NCI-H1417 treated with DMSO at 0.1 percent for 48 hours (cell line): ENCODE results near the gene CRACDL.

ENCODE experiments used
- DNase-seq: peaks from one replicate; lab custom pipeline; 2025; lab: John Stamatoyannopoulos, UW

The CRACDL gene

GRCh38 chr2:98823196-98824170, 112.5 kb downstream of the CRACDL start:
- no peak for DNase-seq

GRCh38 chr2:98822301-98823164, 113.5 kb downstream of the CRACDL start:
- DNase-seq: no peak

- DNase-seq: no peak
Measured at GRCh38 chr2:98821629-98822135, 114.3 kb downstream of the CRACDL start.

DNA sequence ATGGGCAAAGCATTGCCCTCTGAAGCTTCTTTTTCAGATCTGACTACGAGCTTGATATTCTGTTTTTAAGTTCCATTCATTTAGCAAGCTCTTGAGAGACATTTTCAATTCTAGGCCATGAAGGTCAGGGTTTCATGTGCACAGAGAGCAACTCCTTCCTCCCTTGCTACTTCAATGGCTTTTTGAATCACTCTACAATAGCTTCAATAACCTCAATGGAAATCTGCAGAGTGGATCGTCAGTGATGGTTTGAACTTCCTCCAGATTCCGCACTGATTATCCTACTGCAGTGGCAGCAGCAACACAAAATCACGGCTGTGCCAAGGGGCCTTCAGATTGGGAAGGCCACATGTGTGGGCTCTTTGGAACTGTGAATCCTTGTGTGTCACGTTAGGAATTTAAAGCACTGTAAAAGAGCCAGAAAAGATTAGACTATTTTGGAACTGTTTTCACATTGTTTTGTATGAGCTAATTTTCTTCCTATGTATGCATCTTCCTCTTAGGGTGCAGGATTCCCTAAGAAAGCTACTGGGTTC, 116.7 kb downstream of the CRACDL start:
- no peak for DNase-seq

- DNase-seq: no peak
Measured at GRCh38 chr2:98818164-98818563, 117.9 kb downstream of the CRACDL start.

DNA sequence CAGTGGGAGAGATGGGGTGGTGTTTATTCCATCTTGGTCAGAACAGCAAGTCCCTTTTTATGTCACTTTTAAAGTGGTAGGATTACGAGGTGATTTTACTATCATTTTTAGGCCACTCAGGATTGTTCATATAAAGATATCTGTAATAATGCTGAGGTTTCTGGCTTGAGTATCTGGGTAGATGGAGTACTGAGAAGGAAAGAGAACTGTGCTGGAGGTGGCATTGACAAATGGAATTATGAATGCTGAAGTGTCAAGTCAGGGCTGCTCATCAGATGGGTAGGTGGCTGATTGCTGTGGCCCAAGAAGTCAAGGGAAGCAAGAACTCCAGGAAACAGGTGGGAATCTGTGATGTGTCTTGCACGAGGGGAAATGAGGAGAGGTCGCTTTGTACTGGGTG, 119.7 kb downstream of the CRACDL start:
- DNase-seq: no peak

DNA sequence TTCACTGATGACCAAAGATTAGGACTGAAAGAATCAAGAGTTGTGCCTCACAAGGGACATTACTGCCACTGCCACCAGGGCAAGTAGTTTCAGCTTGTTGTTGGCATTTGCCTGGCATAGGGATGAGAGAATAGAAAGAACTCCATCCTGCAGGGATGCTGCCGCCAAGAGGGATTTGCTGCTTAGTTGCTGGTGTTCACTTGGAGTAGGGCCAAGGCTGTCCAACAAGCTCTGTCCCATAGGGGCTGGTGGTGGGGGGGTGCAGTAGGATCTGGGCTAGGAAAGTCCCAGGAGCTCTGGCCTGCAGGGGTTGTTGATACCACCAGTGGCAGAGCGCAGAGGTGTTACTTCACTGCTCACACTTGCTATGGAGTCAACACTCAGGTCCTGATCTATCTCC, 120.2 kb downstream of the CRACDL start:
- DNase-seq: no peak

DNA sequence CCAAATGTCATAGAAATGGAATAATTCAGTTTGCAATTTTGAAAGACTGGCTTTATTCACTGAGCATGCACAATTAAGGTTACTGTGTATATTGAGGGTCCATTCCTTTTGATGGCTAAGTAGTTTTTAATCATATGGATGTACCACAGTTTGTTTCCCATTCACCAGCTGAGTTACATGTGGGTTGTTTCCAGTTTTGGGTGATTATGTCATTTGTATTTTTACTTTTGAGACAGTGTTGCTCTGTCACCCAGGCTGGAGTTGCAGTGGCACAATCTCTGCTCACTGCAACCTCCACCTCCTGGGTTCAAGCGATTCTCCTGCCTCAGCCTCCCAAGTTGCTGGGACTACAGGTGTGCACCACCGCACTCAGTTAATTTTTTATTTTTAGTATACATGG, 124.3 kb downstream of the CRACDL start:
- DNase-seq: no peak

GRCh38 chr2:98810588-98810928, 125.5 kb downstream of the CRACDL start:
- no peak for DNase-seq

GRCh38 chr2:98809878-98810587, 126.0 kb downstream of the CRACDL start:
- no peak for DNase-seq

GRCh38 chr2:98809116-98809515, 126.9 kb downstream of the CRACDL start:
- no peak for DNase-seq

GRCh38 chr2:98808546-98808945, 127.5 kb downstream of the CRACDL start:
- no peak for DNase-seq

GRCh38 chr2:98807929-98808328, 128.1 kb downstream of the CRACDL start:
- no peak for DNase-seq

DNA sequence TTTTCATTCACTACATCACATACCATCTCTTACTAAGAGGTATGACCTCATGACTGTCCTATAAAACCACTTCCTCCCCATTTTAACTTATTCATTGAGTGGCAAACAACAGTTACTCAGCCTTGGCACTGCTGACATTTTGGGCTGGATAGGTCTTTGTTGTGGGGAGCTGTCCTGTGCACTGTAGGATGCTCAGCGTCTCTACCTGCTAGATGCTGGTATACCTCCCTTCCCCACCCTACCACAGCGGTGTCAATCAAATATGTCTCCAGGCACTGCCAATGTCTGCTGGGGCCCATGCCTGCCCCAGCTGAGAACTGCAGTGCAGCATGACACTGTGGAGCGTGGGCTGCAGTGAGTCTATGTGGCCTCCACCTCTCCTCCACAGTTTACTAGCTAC, 128.8 kb downstream of the CRACDL start:
- no peak for DNase-seq

DNA sequence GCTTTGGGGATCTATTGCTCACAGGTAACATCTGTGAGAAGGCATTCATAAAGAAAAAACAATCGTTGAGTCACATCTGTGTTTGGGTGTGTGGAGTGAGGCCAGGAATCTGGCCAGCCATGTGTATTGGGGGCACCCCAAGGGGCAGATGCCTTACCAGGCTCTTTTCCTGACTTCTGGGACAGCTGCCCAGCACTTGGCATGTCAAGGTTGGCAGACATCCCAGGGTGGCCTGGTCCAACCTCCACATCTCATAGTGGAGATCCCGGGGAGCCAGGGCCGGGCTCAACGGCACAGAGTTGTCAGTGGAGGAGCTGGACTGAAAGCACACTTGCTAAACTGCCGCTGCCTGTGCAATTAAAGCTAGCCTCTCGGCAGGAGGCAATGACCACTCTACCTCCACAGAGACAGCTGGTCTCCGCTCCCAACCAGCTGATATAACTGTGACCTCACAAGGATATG, 129.8 kb downstream of the CRACDL start:
- DNase-seq: no peak

DNA sequence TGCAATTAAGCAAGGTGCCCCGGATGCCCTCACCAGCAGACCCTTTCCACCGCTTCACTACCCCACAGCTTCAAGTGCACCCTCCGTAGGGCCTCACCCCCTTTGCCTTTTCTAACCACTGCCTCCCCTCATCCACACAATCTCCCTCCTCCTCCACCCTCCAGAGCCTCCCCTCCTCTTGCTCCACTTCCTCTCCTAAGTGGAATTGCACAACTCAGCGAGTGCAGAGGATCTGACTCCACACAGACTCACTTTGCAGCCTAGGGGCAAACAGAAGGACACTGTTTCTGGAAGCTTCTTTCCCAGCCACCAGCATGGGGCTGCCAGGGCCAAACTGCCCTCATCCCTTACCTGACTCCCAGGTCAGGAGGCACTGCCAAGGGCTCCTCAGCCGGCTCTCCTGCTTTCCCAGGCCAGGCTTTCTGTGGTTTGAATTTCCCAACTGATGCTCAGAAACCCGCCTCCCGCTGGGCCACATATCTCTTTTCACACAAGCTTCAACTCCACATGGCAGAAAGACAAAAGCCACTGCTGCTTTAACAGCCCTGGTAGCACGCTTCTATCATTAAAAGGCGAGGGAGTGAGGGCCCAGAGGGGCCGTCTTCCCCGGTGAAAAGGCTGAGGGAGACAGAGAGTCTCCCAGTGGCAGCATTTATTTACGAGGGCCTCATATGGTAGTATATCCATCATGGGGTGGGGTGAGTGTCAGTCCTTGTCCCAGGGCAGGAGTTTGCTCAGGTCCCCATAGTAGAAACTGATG, 130.4 kb downstream of the CRACDL start:
- DNase-seq: no peak

- DNase-seq: no peak
Measured at GRCh38 chr2:98804736-98805135, 131.3 kb downstream of the CRACDL start.

- no peak for DNase-seq
Measured at GRCh38 chr2:98804265-98804650, 131.8 kb downstream of the CRACDL start.

GRCh38 chr2:98803405-98804264, 132.4 kb downstream of the CRACDL start:
- no peak for DNase-seq

- no peak for DNase-seq
Measured at GRCh38 chr2:98802344-98802743, 133.7 kb downstream of the CRACDL start.
